Liver (tissue), 9 donors: ENCODE measurements around the gene E2F8. TPM values are rescaled to one million over a fixed set of nuclear protein-coding genes. Genes with fewer than 3 reads are reported as not detected.

Experiments
- DNase-seq: peaks from one replicate; pipeline ENCODE4 v3.0.0-alpha.2; 2017; ENCODE audit warnings: low spot score
- H3K27ac ChIP-seq, 2 donors: one replicate each; pipeline ENCODE4 v1.7.0; 2013; ENCODE audit warnings: inconsistent platforms in 2 of 2, low read length in 2 of 2, control low read depth in 1 of 2, low read depth in 1 of 2, mild to moderate bottlenecking in 1 of 2
- H3K27me3 ChIP-seq, 4 donors: one replicate each; pipeline versions ENCODE4 v1.6.1 to v1.7.0; 2013; ENCODE audit warnings: low read length in 3 of 4, inconsistent platforms in 1 of 4, mild to moderate bottlenecking in 1 of 4, moderate library complexity in 1 of 4; ENCODE audit not compliant: control insufficient read depth in 4 of 4, insufficient read depth in 4 of 4
- H3K36me3 ChIP-seq, 4 donors: one replicate each; pipeline versions ENCODE4 v1.6.1 to v1.7.0; 2013; ENCODE audit warnings: low read length in 3 of 4, mild to moderate bottlenecking in 3 of 4, low read depth in 1 of 4, moderate library complexity in 1 of 4; ENCODE audit not compliant: control insufficient read depth in 4 of 4, insufficient read depth in 3 of 4
- H3K4me1 ChIP-seq, 4 donors: one replicate each; pipeline versions ENCODE4 v1.6.1 to v1.7.0; 2013; ENCODE audit warnings: low read length in 3 of 4, mild to moderate bottlenecking in 3 of 4, moderate library complexity in 1 of 4; ENCODE audit not compliant: control insufficient read depth in 4 of 4, insufficient read depth in 4 of 4
- H3K4me3 ChIP-seq, 3 donors: one replicate each; pipeline versions ENCODE4 v1.6.1 to v1.7.0; 2013; ENCODE audit warnings: low read length in 3 of 3, control low read depth in 1 of 3, low read depth in 1 of 3, mild to moderate bottlenecking in 1 of 3
- H3K9ac ChIP-seq, 2 donors: one replicate each; pipeline ENCODE4 v1.7.0; 2013; ENCODE audit warnings: low read length in 2 of 2, mild to moderate bottlenecking in 2 of 2, moderate library complexity in 2 of 2, control low read depth in 1 of 2, low read depth in 1 of 2
- H3K9me3 ChIP-seq, 4 donors: one replicate each; pipeline versions ENCODE4 v1.6.1 to v1.7.0; 2013; ENCODE audit warnings: low read length in 3 of 4; ENCODE audit not compliant: control insufficient read depth in 4 of 4
- ATF3 ChIP-seq: IDR thresholded peaks from 2 replicates; pipeline ENCODE4 v1.6.1; 2016; ENCODE audit warnings: antibody characterized with exemption
- CTCF ChIP-seq: fragments of 150-350 bp; IDR thresholded peaks from 2 replicates; pipeline ENCODE4 v1.5.1; 2017; ENCODE audit warnings: improper control_type of control experiment, low read depth, low read length; ENCODE audit not compliant: missing input control
- EGR1 ChIP-seq, 2 donors: IDR thresholded peaks; 2 replicates each; pipeline ENCODE4 v1.6.1; 2016 to 2018; ENCODE audit warnings: antibody characterized with exemption in 2 of 2, low read depth in 2 of 2
- FOXA1 ChIP-seq: IDR thresholded peaks from 2 replicates; pipeline ENCODE4 v1.6.1; 2016; ENCODE audit warnings: antibody characterized with exemption
- FOXA2 ChIP-seq: IDR thresholded peaks from 2 replicates; pipeline ENCODE4 v1.6.1; 2016; ENCODE audit warnings: antibody characterized with exemption
- GABPA ChIP-seq, 2 donors: IDR thresholded peaks in 1 of 2; conservative IDR thresholded peaks in 1 of 2; 2 replicates each; pipeline ENCODE4 v1.6.1; 2016; ENCODE audit warnings: antibody characterized with exemption in 2 of 2, mild to moderate bottlenecking in 1 of 2, moderate library complexity in 1 of 2
- HNF4A ChIP-seq, 2 donors: conservative IDR thresholded peaks; 2 replicates each; pipeline ENCODE4 v1.6.1; 2016; ENCODE audit warnings: antibody characterized with exemption in 2 of 2, mild to moderate bottlenecking in 2 of 2
- JUND ChIP-seq, 2 donors: IDR thresholded peaks; 2 replicates each; pipeline ENCODE4 v1.6.1; 2016; ENCODE audit warnings: antibody characterized with exemption in 2 of 2
- MAX ChIP-seq: IDR thresholded peaks from 2 replicates; pipeline ENCODE4 v1.6.1; 2016; ENCODE audit warnings: antibody characterized with exemption
- NR2F2 ChIP-seq: IDR thresholded peaks from 2 replicates; pipeline ENCODE4 v1.6.1; 2016; ENCODE audit warnings: antibody characterized with exemption
- RAD21 ChIP-seq, 2 donors: IDR thresholded peaks; 2 replicates each; pipeline ENCODE4 v1.6.1; 2016; ENCODE audit warnings: antibody characterized with exemption in 2 of 2, mild to moderate bottlenecking in 2 of 2
- REST ChIP-seq: IDR thresholded peaks from 2 replicates; pipeline ENCODE4 v1.6.1; 2016; ENCODE audit warnings: antibody characterized with exemption, mild to moderate bottlenecking
- RXRA ChIP-seq, 2 donors: IDR thresholded peaks; 2 replicates each; pipeline ENCODE4 v1.6.1; 2017 to 2018; ENCODE audit warnings: antibody characterized with exemption in 2 of 2, mild to moderate bottlenecking in 1 of 2
- SP1 ChIP-seq: IDR thresholded peaks from 2 replicates; pipeline ENCODE4 v1.6.1; 2018; ENCODE audit warnings: antibody characterized with exemption, mild to moderate bottlenecking
- YY1 ChIP-seq: IDR thresholded peaks from 2 replicates; pipeline ENCODE4 v1.6.1; 2016; ENCODE audit warnings: antibody characterized with exemption, mild to moderate bottlenecking
- ZBTB33 ChIP-seq: IDR thresholded peaks from 2 replicates; pipeline ENCODE4 v1.6.1; 2016; ENCODE audit warnings: antibody characterized with exemption
- WGBS: extraction: QIAGEN DNeasy Blood & Tissue Kit; methylation state at CpG from one replicate; pipeline ENCODE4 v1.1.7; 2013; 5-methylcytosine and 5-hydroxymethylcytosine counted together
- polyA plus RNA-seq, 2 donors: library from polyadenylated mRNA; stranded (reverse) in 1 of 2; unstranded in 1 of 2; fragments of 200-250 nt in 1 of 2; fragments of >200 nt in 1 of 2; fragmentation: Nextera tagmentation in 1 of 2; extraction: Ambion mirVana in 1 of 2; gene quantifications; one replicate each; pipeline versions ENCODE4 v1.2.1 to v1.2.3, GENCODE V29; 2013 to 2015
- total RNA-seq, 2 donors: library from RNA; depleted of rRNA; stranded (reverse); fragments of >200 nt; gene quantifications; one replicate each; pipeline ENCODE4 v1.2.3, GENCODE V29; 2014
- donor health status: healthy.
- donor health status: healthy.
- donor health status: healthy.
- donor health status: healthy.
- donor health status: healthy.

E2F8 gene
- total and polyA plus RNA-seq, 4 donors: 0.14 to 9.6 (median 0.66) TPM; not detected in 1

- no peaks in the 10 kb centered on the region for H3K9me3 ChIP-seq
- TF ChIP-seq SP1 (no peak), REST (no peak), NR2F2 (no peak), HNF4A (conservative IDR thresholded peaks at IDR 0.05) (no peak), RXRA (IDR thresholded peaks at IDR 0.05) (no peak), MAX (no peak), GABPA (IDR thresholded peaks at IDR 0.05 in 1 of 2, conservative IDR thresholded peaks at IDR 0.05 in 1 of 2) (no peak), ZBTB33 (no peak), FOXA1 (no peak), FOXA2 (no peak)
- H3K27me3 ChIP-seq: no peaks in the 10 kb centered on the region
- no peak overlapping the region for H3K27ac ChIP-seq
- whole genome bisulfite sequencing: 81% methylated on average over 5 of the region's 5 CpGs
- H3K4me3 ChIP-seq: no peak overlapping the region
- H3K4me1 ChIP-seq: peaks cover 0 to 8% (median 2%) of the 10 kb centered on the region in 4 donors
- no peak overlapping the region for H3K9ac ChIP-seq
- no peak for DNase-seq
- H3K36me3 ChIP-seq: no peaks in the 10 kb centered on the region
Observed at GRCh38 chr11:19187114-19187832, 53.5 kb downstream of the E2F8 start.

- no peak for TF ChIP-seq MAX
- TF ChIP-seq RAD21 (IDR thresholded peaks at IDR 0.05): no peak
- TF ChIP-seq JUND (IDR thresholded peaks at IDR 0.05): no peak
- TF ChIP-seq EGR1 (IDR thresholded peaks at IDR 0.05; ENCODE audit: low read depth in 2 of 2): no peak
- no peak for TF ChIP-seq YY1
- no peak for TF ChIP-seq FOXA1
- TF ChIP-seq ATF3: no peak
- TF ChIP-seq HNF4A (conservative IDR thresholded peaks at IDR 0.05): no peak
- TF ChIP-seq SP1: no peak
- no peak for TF ChIP-seq REST
- TF ChIP-seq GABPA (IDR thresholded peaks at IDR 0.05 in 1 of 2, conservative IDR thresholded peaks at IDR 0.05 in 1 of 2): no peak
- TF ChIP-seq ZBTB33: no peak
- TF ChIP-seq CTCF: no peak
- no peak for TF ChIP-seq FOXA2
Observed at GRCh38 chr11:19185516-19186052, 55.2 kb downstream of the E2F8 start.

More at GRCh38 chr11:19185516-19186052, 55.2 kb downstream of the E2F8 start:
- Histone ChIP-seq H3K36me3 (no peaks in the 10 kb centered on the region), H3K27me3 (no peaks in the 10 kb centered on the region), H3K27ac (no peak overlapping the region), H3K9ac (no peak overlapping the region), H3K4me1 (no peaks in the 10 kb centered on the region), H3K4me3 (no peak overlapping the region), H3K9me3 (no peaks in the 10 kb centered on the region)
- no peak for DNase-seq
- WGBS: 66% methylated on average over 6 of the region's 6 CpGs
